NCI-H2171 (cell line): ENCODE data around the gene PCARE.

ENCODE experiments used
- DNase-seq: peaks from one replicate; lab custom pipeline; 2025; lab: John Stamatoyannopoulos, UW

PCARE gene

DNA sequence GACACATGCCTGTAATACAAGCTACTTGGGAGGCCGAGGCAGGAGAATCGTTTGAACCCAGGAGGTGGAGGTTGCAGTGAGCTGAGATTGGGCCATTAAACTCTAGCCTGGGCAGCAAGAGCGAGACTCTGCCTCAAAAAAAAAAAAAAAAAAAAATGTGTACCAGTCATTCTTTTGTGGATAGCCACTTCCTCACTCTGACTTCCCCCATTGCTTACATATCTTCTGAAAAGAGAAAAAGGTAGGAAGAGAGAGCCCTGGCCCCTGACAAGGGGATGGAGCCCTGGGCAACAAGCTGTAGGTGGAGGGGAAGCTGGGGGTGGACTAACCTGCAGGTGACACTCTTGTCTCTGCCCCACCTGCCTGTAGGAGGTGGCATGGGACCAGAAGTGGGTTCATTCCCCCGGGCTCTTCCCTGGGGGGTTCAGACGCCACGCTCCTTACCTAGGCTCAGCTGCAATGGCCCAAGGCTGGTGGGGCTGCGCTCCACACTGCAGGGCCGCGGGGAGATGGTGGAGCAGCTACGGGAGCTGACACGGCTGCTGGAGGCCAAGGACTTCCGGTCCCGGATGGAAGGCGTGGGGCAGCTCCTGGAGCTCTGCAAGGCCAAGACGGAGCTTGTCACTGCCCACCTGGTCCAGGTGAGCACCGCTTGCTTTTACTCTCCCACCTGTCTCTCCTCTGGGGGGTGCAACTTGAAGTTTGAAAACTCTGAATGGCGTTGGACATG is 39.1 kb downstream of the PCARE start:
- no peak for DNase-seq

- no peak for DNase-seq
These were observed 40.7 kb downstream of the PCARE start for GRCh38 chr2:29033656-29034055.

GRCh38 chr2:29033172-29033571 is 41.2 kb downstream of the PCARE start:
- DNase-seq, result no peak

DNA sequence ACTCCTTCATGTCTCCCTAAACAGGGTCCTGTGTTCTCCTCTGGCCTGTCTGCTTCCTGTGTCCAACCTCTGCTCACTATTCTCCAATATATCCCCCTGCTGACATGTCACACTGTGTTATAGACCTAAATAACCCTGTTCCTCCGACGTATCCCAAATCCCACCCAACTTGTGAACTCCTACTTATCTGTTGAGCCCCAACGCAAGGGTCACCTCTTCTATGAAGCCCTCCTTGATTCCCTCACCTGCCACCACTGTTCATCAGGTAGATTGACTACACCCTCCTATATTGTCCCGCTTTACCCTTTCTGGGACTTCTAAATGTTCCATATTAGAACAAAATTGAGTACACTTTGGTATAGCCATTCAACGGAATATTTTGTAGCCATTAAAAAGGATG is 42.1 kb downstream of the PCARE start:
- DNase-seq, result no peak

DNA sequence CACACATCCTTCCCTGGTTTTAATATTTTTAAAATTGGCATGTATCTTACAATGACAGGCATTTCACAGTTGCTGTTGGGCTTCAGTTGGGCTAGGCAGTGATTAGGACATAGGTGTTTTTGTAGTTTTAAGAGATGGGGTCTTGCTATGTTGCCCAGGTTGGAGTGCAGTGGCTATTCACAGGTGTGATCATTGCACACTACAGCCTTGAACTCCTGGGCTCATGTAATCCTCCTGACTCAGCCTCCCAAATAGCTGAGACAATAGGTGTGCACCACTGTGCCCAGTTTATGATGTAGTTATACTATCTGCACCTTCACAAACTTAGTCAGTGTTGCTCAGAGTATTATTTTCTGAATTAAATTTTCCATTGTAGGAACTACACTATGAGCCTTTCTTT is 43.3 kb downstream of the PCARE start:
- no peak for DNase-seq

DNA sequence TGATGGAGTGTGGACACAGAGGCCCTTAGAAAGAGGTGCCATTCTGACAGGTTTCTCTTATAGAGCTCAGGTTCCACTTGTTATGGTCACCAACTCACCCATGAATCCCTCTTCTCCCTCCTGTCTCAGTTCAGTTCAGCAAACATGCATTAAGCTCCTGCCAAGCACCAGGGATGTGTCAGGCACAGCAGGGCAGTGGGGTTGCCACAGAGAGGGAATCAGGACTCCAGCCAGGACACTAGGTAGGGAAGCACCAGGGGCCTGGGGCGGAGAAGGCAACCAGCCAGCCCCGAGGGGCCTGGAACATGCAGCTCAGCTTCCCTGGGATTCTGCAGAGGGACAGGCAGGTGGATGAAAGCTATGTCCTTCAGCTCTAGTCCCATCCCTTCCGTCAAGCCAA is 48.6 kb downstream of the PCARE start:
- no peak for DNase-seq

DNA sequence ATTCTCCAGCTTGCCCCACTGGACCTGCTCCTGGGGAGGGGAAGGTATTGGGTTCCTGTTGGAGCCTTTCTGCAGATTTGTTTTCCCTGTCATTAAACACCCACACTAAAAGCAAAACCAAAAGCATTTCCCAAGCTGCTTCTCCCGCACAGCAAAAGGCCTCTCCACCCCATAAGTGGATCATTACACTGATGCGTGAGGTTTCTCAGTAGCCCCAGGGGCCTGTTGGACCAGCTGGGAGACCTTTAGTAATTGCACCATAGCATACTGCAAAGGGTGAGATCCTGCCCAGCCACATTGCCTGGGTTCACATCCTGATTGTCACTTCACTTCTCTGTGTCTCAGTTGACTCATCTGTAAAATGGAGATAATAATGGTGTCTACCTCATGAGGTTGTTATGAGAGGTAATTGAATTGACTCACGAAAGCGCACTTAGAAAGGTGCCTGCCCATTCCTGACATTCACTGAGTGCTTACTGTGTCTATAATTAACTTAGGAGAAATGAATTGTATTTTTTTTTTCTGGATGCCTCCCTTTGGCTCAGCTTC is 49.4 kb downstream of the PCARE start:
- DNase-seq, result no peak

- DNase-seq, result no peak
These were observed 51.1 kb downstream of the PCARE start for GRCh38 chr2:29023188-29023587.

- DNase-seq, result no peak
These were observed 51.6 kb downstream of the PCARE start for GRCh38 chr2:29022679-29023078.

DNA sequence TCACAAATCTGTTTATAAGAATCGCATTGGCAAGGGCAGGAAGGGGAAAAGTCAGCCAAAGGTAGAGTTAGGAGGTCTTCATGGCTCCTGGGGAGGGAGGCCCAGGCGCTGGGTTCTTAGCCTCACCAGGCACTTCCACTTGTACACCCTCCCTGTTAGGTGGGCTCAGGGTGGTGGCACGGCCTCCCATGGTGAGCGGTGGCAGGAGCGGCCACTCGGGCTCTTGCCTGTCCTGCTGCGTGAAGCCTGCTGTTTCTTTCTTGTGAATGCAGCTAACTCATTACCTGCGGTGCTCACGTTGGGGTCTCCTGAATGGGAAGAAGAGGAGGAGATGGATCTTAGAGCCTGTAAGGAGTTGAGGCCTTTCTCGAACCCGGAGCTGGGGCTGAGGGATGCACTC is 52.4 kb downstream of the PCARE start:
- DNase-seq, result no peak

DNA sequence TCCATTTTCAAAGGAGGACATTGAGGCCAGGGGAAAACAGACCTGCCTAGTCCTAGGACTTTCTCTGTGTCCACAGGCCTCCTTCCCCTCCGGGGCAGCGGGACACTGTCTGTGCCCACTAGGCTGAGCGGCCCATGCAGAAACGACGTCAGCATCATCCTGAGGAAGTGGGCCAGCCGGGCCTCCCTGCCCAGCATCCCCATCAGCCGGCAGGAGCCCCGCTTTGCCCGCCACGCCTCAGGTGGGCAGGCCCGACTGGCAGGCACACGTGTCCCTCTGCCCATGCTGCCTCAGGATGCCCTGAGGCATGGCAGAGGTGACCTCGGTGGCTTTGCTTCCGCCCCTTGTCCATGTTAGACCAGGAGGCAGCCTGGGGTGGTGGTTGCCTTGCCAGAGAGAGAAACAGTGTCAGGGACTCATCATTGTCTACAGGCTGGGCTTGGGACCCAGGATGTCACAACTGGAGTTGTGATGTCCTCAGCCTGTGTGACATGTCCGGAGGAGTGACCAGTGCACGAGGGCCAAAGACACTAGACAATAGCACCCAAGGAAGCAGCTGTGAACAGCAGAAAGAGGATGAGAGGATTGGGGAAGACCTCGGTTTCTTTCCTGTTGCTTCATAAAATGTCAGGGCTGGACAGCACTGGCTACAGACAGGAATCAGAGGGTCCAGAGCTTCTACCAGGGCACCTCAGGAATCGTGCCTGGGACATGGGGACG is 56.4 kb downstream of the PCARE start:
- DNase-seq, result no peak

DNA sequence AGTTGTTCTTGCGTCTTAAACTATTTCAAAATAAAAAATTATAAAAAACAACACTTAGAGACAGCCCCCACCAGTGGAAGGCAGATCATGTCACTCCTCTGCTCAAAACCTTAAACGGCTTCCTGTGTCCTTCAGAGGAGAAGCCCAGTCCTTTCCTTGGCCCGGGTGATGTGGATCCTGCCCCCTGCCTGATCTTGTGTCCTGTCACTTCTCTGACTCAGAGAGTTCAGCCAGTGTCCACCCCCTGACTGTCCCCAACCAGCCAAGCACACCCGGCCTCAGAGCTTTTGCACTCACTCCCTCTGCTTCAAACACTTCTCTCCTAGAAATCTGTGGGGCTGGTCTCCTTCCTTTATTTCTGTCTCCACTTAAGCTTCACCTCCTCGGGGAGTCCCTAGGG is 57.8 kb downstream of the PCARE start:
- DNase-seq, result no peak

DNA sequence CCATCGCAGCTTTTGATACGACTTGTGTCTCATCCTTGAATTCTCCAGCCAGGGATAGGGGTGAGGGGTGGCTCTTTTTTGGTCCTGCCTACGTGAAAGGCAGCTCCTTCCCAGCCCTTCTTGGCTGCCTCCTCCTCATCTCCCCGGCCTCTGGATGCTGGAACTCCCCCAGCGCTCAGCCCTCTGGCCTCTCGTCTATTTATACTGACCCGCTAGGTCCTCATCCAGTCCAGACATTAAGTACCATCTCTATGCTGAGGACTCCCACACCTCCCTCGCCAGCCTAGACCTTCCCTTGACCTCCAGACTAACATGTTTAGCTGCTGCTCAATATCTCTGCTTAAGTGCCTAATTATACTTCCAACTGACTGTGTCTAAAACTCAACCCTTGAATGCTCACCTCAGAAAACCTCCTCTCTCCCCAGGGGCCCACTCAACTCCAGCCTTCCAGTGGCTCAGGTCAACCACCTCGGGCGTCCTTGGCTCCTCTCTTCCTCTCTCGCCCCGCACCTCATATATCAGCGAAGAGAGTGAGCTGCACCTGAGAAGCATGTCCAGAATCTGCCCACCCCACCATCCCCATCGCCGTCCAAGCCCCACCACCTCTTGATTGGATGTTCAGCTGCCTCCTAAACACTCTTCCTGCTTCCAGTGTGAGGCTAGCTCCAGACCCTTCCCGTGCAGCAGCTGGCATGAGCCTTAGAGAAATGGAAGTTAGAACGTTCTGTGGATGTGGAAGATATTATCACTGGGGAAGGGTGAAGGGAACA is 58.4 kb downstream of the PCARE start:
- DNase-seq, result no peak

- DNase-seq, result no peak
These were observed 59.4 kb downstream of the PCARE start for GRCh38 chr2:29014811-29015421.

- no peak for DNase-seq
These were observed 60.0 kb downstream of the PCARE start for GRCh38 chr2:29014331-29014730.

DNA sequence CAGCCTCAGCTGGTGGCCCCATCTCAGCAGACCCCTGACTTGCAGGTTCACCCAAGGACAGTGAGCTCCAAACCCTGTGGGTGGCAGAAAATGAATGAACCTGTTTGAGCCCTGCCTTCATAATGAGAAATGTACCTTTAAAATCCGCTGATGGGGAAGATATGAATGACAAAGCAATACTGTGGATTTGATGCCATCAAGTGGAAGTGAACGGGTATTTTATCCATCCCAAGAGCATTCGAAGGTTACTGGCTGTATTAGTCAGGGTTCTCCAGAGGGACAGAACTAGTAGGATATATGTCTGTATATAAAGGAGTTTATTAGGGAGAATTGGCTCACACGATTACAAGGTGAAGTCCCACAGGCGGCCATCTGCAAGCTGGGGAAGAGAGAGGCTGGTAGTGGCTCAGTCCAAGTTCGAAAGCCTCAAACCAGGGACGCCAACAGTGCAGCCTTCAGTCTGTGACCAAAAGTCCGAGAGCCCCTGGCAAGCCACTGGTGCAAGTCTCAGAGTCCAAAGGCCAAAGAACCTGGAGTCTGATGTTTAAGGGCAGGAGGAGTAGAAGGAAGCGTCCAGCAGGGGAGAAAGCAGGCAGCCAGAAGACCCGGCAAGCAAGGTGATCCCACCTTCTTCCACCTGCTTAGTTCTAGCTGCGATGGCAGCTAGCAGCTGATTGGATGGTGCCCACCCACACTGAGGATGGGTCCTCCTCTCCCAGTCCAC is 61.1 kb downstream of the PCARE start:
- no peak for DNase-seq

- no peak for DNase-seq
These were observed 62.1 kb downstream of the PCARE start for GRCh38 chr2:29012211-29012681.
